Keratinocyte (primary cell): ENCODE data around the gene TAB2.

Experiments
- EZH2 ChIP-seq: IDR thresholded peaks from one replicate; pipeline ENCODE4 v1.6.1; 2012; ENCODE audit warnings: inconsistent platforms, mild to moderate bottlenecking, low read length, moderate library complexity
- TF ChIP-seq, protein P1 (sequence below), 3 experiments: IDR thresholded peaks in 1 of 3; conservative IDR thresholded peaks in 1 of 3; optimal IDR thresholded peaks in 1 of 3; 2 replicates in 2 of 3; 3 replicates in 1 of 3; pipeline versions ENCODE3 to v1.5.1; 2011; ENCODE audit warnings: low read length in 3 of 3, mild to moderate bottlenecking in 3 of 3, moderate library complexity in 2 of 3, control low read depth in 1 of 3, inconsistent platforms in 1 of 3; ENCODE audit not compliant: insufficient read depth in 2 of 3; ENCODE audit errors: extremely low read depth in 1 of 3

DNA sequence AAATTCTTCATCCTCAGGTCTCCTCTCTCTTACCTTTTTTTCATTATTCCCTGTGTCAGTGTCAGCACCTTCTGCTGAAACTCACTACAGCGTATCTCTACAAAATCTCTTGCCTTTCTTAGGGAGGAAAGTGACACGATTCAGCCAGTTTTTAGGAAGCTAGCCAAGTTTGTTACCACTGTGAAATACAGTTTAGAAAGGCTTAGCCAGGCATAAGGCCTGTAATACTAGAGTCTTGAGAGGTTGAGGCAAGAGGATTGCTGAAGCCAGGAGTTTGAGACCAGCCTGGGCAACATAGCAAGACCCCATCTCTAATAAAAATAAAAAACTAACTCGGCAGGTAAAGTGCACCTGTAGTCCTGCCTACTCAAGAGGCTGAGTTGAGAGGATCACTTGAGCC, 16.7 kb downstream of the TAB2 start:
- TF ChIP-seq, protein P1, sequence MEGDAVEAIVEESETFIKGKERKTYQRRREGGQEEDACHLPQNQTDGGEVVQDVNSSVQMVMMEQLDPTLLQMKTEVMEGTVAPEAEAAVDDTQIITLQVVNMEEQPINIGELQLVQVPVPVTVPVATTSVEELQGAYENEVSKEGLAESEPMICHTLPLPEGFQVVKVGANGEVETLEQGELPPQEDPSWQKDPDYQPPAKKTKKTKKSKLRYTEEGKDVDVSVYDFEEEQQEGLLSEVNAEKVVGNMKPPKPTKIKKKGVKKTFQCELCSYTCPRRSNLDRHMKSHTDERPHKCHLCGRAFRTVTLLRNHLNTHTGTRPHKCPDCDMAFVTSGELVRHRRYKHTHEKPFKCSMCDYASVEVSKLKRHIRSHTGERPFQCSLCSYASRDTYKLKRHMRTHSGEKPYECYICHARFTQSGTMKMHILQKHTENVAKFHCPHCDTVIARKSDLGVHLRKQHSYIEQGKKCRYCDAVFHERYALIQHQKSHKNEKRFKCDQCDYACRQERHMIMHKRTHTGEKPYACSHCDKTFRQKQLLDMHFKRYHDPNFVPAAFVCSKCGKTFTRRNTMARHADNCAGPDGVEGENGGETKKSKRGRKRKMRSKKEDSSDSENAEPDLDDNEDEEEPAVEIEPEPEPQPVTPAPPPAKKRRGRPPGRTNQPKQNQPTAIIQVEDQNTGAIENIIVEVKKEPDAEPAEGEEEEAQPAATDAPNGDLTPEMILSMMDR (optimal IDR thresholded peaks at IDR 0.05 in 1 of 3, IDR thresholded peaks at IDR 0.05 in 1 of 3, conservative IDR thresholded peaks at IDR 0.05 in 1 of 3; ENCODE audit: extremely low read depth in 1 of 3, insufficient read depth in 2 of 3, low read length in 3 of 3): no peak
- TF ChIP-seq EZH2: no peak
